ENCODE data around the gene SALL3. TPM values are rescaled to one million over a fixed set of nuclear protein-coding genes. Genes with fewer than 3 reads are reported as not detected.

Gene SALL3
- total RNA-seq, 4 donors from 2014 or later, result not detected

GRCh38 chr18:79026491-79026890, 46.9 kb downstream of the SALL3 start:
- TF ChIP-seq CTCF (IDR thresholded peaks at IDR 0.05; ENCODE audit: low read depth), result no peak

- no peak for TF ChIP-seq CTCF (IDR thresholded peaks at IDR 0.05; ENCODE audit: low read depth)
Measured at GRCh38 chr18:79030680-79031079, 51.1 kb downstream of the SALL3 start.

GRCh38 chr18:79042276-79042675, 62.7 kb downstream of the SALL3 start:
- TF ChIP-seq CTCF (IDR thresholded peaks at IDR 0.05; ENCODE audit: low read depth), result no peak

- TF ChIP-seq CTCF (IDR thresholded peaks at IDR 0.05; ENCODE audit: low read depth), result no peak
Measured at GRCh38 chr18:79043288-79043687, 63.7 kb downstream of the SALL3 start.

- TF ChIP-seq CTCF (IDR thresholded peaks at IDR 0.05; ENCODE audit: low read depth), result no peak
Measured at GRCh38 chr18:79046522-79046921, 66.9 kb downstream of the SALL3 start.

- TF ChIP-seq CTCF (IDR thresholded peaks at IDR 0.05; ENCODE audit: low read depth), result no peak
Measured at GRCh38 chr18:79047556-79048244, 68.1 kb downstream of the SALL3 start.

GRCh38 chr18:79048245-79048632, 68.6 kb downstream of the SALL3 start:
- no peak for TF ChIP-seq CTCF (IDR thresholded peaks at IDR 0.05; ENCODE audit: low read depth)
